Neural cell (in vitro differentiated cells): Measurements from ENCODE around the gene COL5A1.

Experiments
- EZH2 ChIP-seq: fragments of 200-600, 300-800 bp; shearing (Covaris generic), sonication (generic); IDR thresholded peaks from 2 replicates; pipeline ENCODE4 v1.6.1; 2014; ENCODE audit warnings: antibody characterized with exemption, low read length, borderline replicate concordance, mild to moderate bottlenecking; ENCODE audit not compliant: insufficient read depth, poor library complexity, severe bottlenecking
- RAD21 ChIP-seq: fragments of 450-650 bp; conservative IDR thresholded peaks from 2 replicates; pipeline ENCODE4 v1.6.1; 2014; ENCODE audit warnings: antibody characterized with exemption, mild to moderate bottlenecking, moderate library complexity
- TF ChIP-seq, protein P1 (sequence below): fragments of 450-650 bp; IDR thresholded peaks from 2 replicates; pipeline ENCODE4 v1.5.1; 2014; ENCODE audit warnings: antibody characterized with exemption, mild to moderate bottlenecking, moderate library complexity; ENCODE audit not compliant: poor library complexity, severe bottlenecking
- TF ChIP-seq, protein P2 (sequence below): IDR thresholded peaks from 2 replicates; pipeline ENCODE4 v1.6.1; 2012; ENCODE audit warnings: borderline replicate concordance

DNA sequence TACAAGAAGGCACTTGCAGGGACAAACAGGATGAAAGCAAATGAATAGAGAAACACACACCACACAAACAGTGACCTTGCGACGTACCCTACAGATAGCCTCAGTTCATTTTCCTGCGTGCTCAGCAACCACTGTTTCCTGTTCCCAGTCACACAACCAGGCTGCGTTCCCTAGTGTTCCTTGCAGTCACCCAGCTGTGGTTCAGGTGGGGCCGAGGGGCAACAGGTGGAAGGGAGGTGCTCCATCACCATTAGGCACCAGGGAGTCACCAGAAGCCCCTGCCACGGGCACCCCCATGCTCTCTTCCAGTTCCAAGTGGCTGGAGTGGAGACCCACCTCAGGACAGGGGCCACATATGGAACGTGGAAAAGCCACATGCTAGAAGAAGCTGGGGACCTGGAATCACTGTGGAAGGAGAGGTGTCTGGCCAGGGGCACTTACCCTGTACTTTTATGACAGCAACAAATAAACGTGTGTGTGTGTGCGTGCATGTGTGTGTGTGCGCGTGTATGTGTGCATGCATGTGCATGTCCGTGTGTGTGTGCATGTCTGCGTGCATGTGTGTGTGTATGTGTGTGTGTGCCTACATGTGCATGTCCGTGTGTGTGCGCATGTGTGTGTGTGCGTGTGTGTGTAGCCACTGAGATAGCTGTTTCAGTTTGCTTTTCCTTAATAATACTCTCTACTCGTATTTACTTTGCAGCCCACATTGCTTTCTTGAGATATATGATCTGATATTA is 220.2 kb downstream of the COL5A1 start:
- TF ChIP-seq, protein P1, sequence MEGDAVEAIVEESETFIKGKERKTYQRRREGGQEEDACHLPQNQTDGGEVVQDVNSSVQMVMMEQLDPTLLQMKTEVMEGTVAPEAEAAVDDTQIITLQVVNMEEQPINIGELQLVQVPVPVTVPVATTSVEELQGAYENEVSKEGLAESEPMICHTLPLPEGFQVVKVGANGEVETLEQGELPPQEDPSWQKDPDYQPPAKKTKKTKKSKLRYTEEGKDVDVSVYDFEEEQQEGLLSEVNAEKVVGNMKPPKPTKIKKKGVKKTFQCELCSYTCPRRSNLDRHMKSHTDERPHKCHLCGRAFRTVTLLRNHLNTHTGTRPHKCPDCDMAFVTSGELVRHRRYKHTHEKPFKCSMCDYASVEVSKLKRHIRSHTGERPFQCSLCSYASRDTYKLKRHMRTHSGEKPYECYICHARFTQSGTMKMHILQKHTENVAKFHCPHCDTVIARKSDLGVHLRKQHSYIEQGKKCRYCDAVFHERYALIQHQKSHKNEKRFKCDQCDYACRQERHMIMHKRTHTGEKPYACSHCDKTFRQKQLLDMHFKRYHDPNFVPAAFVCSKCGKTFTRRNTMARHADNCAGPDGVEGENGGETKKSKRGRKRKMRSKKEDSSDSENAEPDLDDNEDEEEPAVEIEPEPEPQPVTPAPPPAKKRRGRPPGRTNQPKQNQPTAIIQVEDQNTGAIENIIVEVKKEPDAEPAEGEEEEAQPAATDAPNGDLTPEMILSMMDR = no peak
- TF ChIP-seq EZH2 (no peak), RAD21 (no peak)
- TF ChIP-seq, protein P2, sequence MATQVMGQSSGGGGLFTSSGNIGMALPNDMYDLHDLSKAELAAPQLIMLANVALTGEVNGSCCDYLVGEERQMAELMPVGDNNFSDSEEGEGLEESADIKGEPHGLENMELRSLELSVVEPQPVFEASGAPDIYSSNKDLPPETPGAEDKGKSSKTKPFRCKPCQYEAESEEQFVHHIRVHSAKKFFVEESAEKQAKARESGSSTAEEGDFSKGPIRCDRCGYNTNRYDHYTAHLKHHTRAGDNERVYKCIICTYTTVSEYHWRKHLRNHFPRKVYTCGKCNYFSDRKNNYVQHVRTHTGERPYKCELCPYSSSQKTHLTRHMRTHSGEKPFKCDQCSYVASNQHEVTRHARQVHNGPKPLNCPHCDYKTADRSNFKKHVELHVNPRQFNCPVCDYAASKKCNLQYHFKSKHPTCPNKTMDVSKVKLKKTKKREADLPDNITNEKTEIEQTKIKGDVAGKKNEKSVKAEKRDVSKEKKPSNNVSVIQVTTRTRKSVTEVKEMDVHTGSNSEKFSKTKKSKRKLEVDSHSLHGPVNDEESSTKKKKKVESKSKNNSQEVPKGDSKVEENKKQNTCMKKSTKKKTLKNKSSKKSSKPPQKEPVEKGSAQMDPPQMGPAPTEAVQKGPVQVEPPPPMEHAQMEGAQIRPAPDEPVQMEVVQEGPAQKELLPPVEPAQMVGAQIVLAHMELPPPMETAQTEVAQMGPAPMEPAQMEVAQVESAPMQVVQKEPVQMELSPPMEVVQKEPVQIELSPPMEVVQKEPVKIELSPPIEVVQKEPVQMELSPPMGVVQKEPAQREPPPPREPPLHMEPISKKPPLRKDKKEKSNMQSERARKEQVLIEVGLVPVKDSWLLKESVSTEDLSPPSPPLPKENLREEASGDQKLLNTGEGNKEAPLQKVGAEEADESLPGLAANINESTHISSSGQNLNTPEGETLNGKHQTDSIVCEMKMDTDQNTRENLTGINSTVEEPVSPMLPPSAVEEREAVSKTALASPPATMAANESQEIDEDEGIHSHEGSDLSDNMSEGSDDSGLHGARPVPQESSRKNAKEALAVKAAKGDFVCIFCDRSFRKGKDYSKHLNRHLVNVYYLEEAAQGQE = no peak
